SU-DHL-6 (cell line): ENCODE measurements around the gene GLOD5.

Source experiments
- H2AFZ ChIP-seq: fragments of 200-600 bp; sonication (generic); 2 replicates; pipeline ENCODE4 v1.6.1; 2014; ENCODE audit warnings: low read depth, mild to moderate bottlenecking, moderate library complexity, mixed read lengths, antibody characterized with exemption, low read length; ENCODE audit not compliant: severe bottlenecking
- H3F3A ChIP-seq: fragments of 200-600 bp; shearing (Covaris generic); 2 replicates; pipeline ENCODE4 v1.6.0; 2016; ENCODE audit warnings: antibody characterized with exemption, mild to moderate bottlenecking; ENCODE audit not compliant: insufficient read depth
- H3K27ac ChIP-seq: fragments of 200-600 bp; sonication (generic); 2 replicates; pipeline ENCODE4 v1.5.1; 2016; ENCODE audit warnings: low read depth, mild to moderate bottlenecking, low read length, moderate library complexity, mixed read lengths
- H3K27me3 ChIP-seq: fragments of 200-600 bp; sonication (generic), shearing (Covaris generic); 2 replicates; pipeline ENCODE4 v1.6.0; 2014; ENCODE audit warnings: mild to moderate bottlenecking, low read length
- H3K36me3 ChIP-seq: fragments of 200-600 bp; sonication (generic); 2 replicates; pipeline ENCODE4 v1.6.1; 2014; ENCODE audit warnings: mild to moderate bottlenecking, low read length, mixed read lengths
- H3K4me2 ChIP-seq: fragments of 300-600, 200-600 bp; shearing (Covaris generic), sonication (generic); 2 replicates; pipeline ENCODE4 v1.6.0; 2014; ENCODE audit warnings: low read length, low read depth, mild to moderate bottlenecking; ENCODE audit not compliant: poor library complexity, severe bottlenecking
- H3K4me3 ChIP-seq: fragments of 200-600 bp; sonication (generic); 2 replicates; pipeline ENCODE4 v1.5.1; 2014; ENCODE audit warnings: antibody characterized with exemption, low read length, mild to moderate bottlenecking, mixed read lengths; ENCODE audit not compliant: insufficient read depth, poor library complexity, severe bottlenecking
- H3K79me2 ChIP-seq: fragments of 200-600 bp; sonication (generic); 2 replicates; pipeline ENCODE4 v1.6.1; 2014; ENCODE audit warnings: mild to moderate bottlenecking, low read length, moderate library complexity; ENCODE audit not compliant: insufficient read depth
- H3K9ac ChIP-seq: fragments of 200-600 bp; sonication (generic); 2 replicates; pipeline ENCODE4 v1.7.0; 2014; ENCODE audit warnings: mild to moderate bottlenecking, low read length
- H3K9me2 ChIP-seq: fragments of 200-600 bp; sonication (generic); replicated peaks from 2 replicates; pipeline ENCODE4 v1.6.1; 2014; ENCODE audit warnings: low read length; ENCODE audit not compliant: insufficient read depth
- H3K9me3 ChIP-seq: fragments of 200-600 bp; sonication (generic); 2 replicates; pipeline ENCODE4 v1.6.1; 2014; ENCODE audit warnings: low read length, mixed read lengths; ENCODE audit not compliant: insufficient read depth
- H4K20me1 ChIP-seq: fragments of 200-600 bp; sonication (generic); 2 replicates; pipeline ENCODE4 v1.6.1; 2014; ENCODE audit warnings: low read depth, mild to moderate bottlenecking, antibody characterized with exemption, low read length, moderate library complexity, mixed read lengths
- EZH2phosphoT487 ChIP-seq: fragments of 200-600 bp; sonication (generic), shearing (Covaris generic); conservative IDR thresholded peaks from 2 replicates; pipeline ENCODE4 v1.6.1; 2018; ENCODE audit warnings: mild to moderate bottlenecking, antibody characterized with exemption, low read length, moderate library complexity, mixed read lengths
- TF ChIP-seq, protein P1 (sequence below): fragments of 200-600 bp; sonication (generic); IDR thresholded peaks from one replicate; pipeline ENCODE4 v1.5.1; 2017; ENCODE audit warnings: antibody characterized with exemption, mild to moderate bottlenecking, low read length, moderate library complexity; ENCODE audit not compliant: insufficient read depth, poor library complexity, severe bottlenecking

The GLOD5 gene

GRCh38 chrX:48752498-48752897, 9.0 kb upstream of the GLOD5 start:
- H3K9me2 ChIP-seq = no peaks in the 10 kb centered on the region
- no peak for TF ChIP-seq EZH2phosphoT487
- TF ChIP-seq, protein P1, sequence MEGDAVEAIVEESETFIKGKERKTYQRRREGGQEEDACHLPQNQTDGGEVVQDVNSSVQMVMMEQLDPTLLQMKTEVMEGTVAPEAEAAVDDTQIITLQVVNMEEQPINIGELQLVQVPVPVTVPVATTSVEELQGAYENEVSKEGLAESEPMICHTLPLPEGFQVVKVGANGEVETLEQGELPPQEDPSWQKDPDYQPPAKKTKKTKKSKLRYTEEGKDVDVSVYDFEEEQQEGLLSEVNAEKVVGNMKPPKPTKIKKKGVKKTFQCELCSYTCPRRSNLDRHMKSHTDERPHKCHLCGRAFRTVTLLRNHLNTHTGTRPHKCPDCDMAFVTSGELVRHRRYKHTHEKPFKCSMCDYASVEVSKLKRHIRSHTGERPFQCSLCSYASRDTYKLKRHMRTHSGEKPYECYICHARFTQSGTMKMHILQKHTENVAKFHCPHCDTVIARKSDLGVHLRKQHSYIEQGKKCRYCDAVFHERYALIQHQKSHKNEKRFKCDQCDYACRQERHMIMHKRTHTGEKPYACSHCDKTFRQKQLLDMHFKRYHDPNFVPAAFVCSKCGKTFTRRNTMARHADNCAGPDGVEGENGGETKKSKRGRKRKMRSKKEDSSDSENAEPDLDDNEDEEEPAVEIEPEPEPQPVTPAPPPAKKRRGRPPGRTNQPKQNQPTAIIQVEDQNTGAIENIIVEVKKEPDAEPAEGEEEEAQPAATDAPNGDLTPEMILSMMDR = no peak
- H4K20me1 ChIP-seq = no peaks in the 10 kb centered on the region
- no peak overlapping the region for H2AFZ ChIP-seq
- no peaks in the 10 kb centered on the region for H3K9me3 ChIP-seq
- H3F3A ChIP-seq = no peaks in the 10 kb centered on the region
- no peak overlapping the region for H3K4me2 ChIP-seq
- no peak overlapping the region for H3K27ac ChIP-seq
- no peaks in the 10 kb centered on the region for H3K27me3 ChIP-seq
- H3K36me3 ChIP-seq = no peaks in the 10 kb centered on the region
- no peaks in the 10 kb centered on the region for H3K79me2 ChIP-seq
- H3K9ac ChIP-seq = no peak overlapping the region
- H3K4me3 ChIP-seq = no peak overlapping the region

GRCh38 chrX:48753708-48754228, 7.8 kb upstream of the GLOD5 start:
- no peaks in the 10 kb centered on the region for H3K9me2 ChIP-seq
- TF ChIP-seq, protein P1 = no peak
- no peaks in the 10 kb centered on the region for H4K20me1 ChIP-seq
- H3K4me2 ChIP-seq = no peak overlapping the region
- H2AFZ ChIP-seq = no peak overlapping the region
- no peaks in the 10 kb centered on the region for H3K36me3 ChIP-seq
- no peaks in the 10 kb centered on the region for H3F3A ChIP-seq
- no peak overlapping the region for H3K4me3 ChIP-seq
- no peak overlapping the region for H3K27ac ChIP-seq
- no peaks in the 10 kb centered on the region for H3K79me2 ChIP-seq
- H3K9ac ChIP-seq = no peak overlapping the region
- H3K27me3 ChIP-seq = no peaks in the 10 kb centered on the region
- no peaks in the 10 kb centered on the region for H3K9me3 ChIP-seq

GRCh38 chrX:48754238-48754637, 7.3 kb upstream of the GLOD5 start:
- Histone ChIP-seq H3F3A (no peaks in the 10 kb centered on the region), H4K20me1 (no peaks in the 10 kb centered on the region), H3K4me3 (no peak overlapping the region), H3K36me3 (no peaks in the 10 kb centered on the region), H3K79me2 (no peaks in the 10 kb centered on the region), H3K27ac (no peak overlapping the region), H3K9me3 (no peaks in the 10 kb centered on the region), H2AFZ (no peak overlapping the region), H3K9ac (no peak overlapping the region), H3K4me2 (no peak overlapping the region), H3K9me2 (no peaks in the 10 kb centered on the region), H3K27me3 (no peaks in the 10 kb centered on the region)
- TF ChIP-seq, protein P1 = no peak
- TF ChIP-seq EZH2phosphoT487 = no peak
